Measurements from ENCODE around the gene GCNT2.

- TF ChIP-seq CTCF (conservative IDR thresholded peaks at IDR 0.05; ENCODE audit: low read depth, low read length) = no peak
- TF ChIP-seq EZH2 (IDR thresholded peaks at IDR 0.05; ENCODE audit: borderline replicate concordance, low read depth, low read length, poor library complexity, severe bottlenecking) = no peak
Measured at GRCh38 chr6:10553871-10554270, 32.7 kb downstream of the GCNT2 start.
